Mesendoderm (in vitro differentiated cells): ENCODE results near the gene MESP2.

ENCODE experiments used
- DNase-seq: peaks from one replicate; pipeline ENCODE4 v3.0.0; 2013
- H2AK5ac ChIP-seq: 2 replicates; pipeline ENCODE4 v1.6.1; 2013; ENCODE audit warnings: low read length, inconsistent platforms
- H2BK120ac ChIP-seq: 2 replicates; pipeline ENCODE4 v1.6.1; 2013; ENCODE audit warnings: low read depth, mild to moderate bottlenecking, low read length, moderate library complexity, mixed read lengths
- H2BK15ac ChIP-seq: replicated peaks from 2 replicates; pipeline ENCODE4 v1.6.1; 2013; ENCODE audit warnings: low read depth, mild to moderate bottlenecking, moderate library complexity
- H2BK5ac ChIP-seq: 2 replicates; pipeline ENCODE4 v1.6.1; 2013; ENCODE audit warnings: low read length, inconsistent platforms
- H3K18ac ChIP-seq: 2 replicates; pipeline ENCODE4 v1.6.1; 2013; ENCODE audit warnings: mild to moderate bottlenecking, low read length, mixed read lengths
- H3K23ac ChIP-seq: one replicate; pipeline ENCODE4 v1.6.1; 2013; ENCODE audit warnings: low read length
- H3K27ac ChIP-seq: 2 replicates; pipeline ENCODE4 v1.5.1; 2013; ENCODE audit warnings: low read depth, mild to moderate bottlenecking, inconsistent platforms, low read length, moderate library complexity
- H3K27me3 ChIP-seq: 2 replicates; pipeline ENCODE4 v1.6.1; 2013; ENCODE audit warnings: low read length, control low read depth, mild to moderate bottlenecking, inconsistent platforms; ENCODE audit not compliant: insufficient read depth, poor library complexity
- H3K36me3 ChIP-seq: 2 replicates; pipeline ENCODE4 v1.6.1; 2013; ENCODE audit warnings: low read length, inconsistent platforms; ENCODE audit not compliant: control insufficient read depth, insufficient read depth
- H3K4ac ChIP-seq: one replicate; pipeline ENCODE4 v1.6.1; 2013; ENCODE audit warnings: low read depth, mild to moderate bottlenecking, low read length, moderate library complexity
- H3K4me1 ChIP-seq: 2 replicates; pipeline ENCODE4 v1.6.1; 2013; ENCODE audit warnings: low read depth, low read length, inconsistent platforms; ENCODE audit not compliant: control insufficient read depth
- H3K4me2 ChIP-seq: 2 replicates; pipeline ENCODE4 v1.6.1; 2013; ENCODE audit warnings: low read length
- H3K4me3 ChIP-seq: 2 replicates; pipeline ENCODE4 v1.5.1; 2013; ENCODE audit warnings: mild to moderate bottlenecking, low read length
- H3K56ac ChIP-seq: one replicate; pipeline ENCODE4 v1.6.1; 2013; ENCODE audit warnings: low read length
- H3K79me1 ChIP-seq: 2 replicates; pipeline ENCODE4 v1.6.1; 2013; ENCODE audit warnings: low read length, inconsistent platforms
- H3K79me2 ChIP-seq: 2 replicates; pipeline ENCODE4 v1.6.1; 2013; ENCODE audit warnings: mild to moderate bottlenecking, low read length; ENCODE audit not compliant: control insufficient read depth, insufficient read depth
- H3K9ac ChIP-seq: 2 replicates; pipeline ENCODE4 v1.6.1; 2013; ENCODE audit warnings: low read length, inconsistent platforms
- H4K5ac ChIP-seq: one replicate; pipeline ENCODE4 v1.6.1; 2013; ENCODE audit warnings: low read length
- H4K8ac ChIP-seq: one replicate; pipeline ENCODE4 v1.6.1; 2013; ENCODE audit warnings: low read depth, mild to moderate bottlenecking, control low read depth, low read length, moderate library complexity
- WGBS: extraction: QIAGEN DNeasy Blood & Tissue Kit; methylation state at CpG from one replicate; pipeline ENCODE4 v1.1.7; 2013; ENCODE audit warnings: low lambda C conversion rate, missing lambda C conversion rate; ENCODE audit not compliant: insufficient coverage; ENCODE audit errors: extremely low coverage; 5-methylcytosine and 5-hydroxymethylcytosine counted together

Gene MESP2

GRCh38 chr15:89747708-89748682 lies 28.1 kb upstream of the MESP2 start:
- Histone ChIP-seq H2BK15ac (no peak overlapping the region), H3K27me3 (peaks cover 8% of the 10 kb centered on the region), H3K79me1 (peaks cover 2% of the 10 kb centered on the region), H3K79me2 (peaks cover 13% of the 10 kb centered on the region), H2BK120ac (no peak overlapping the region), H2AK5ac (no peak overlapping the region), H3K4me3 (peak overlapping the region; percentile 39), H3K36me3 (no peaks in the 10 kb centered on the region), H4K8ac (no peak overlapping the region), H3K4me1 (peaks cover 11% of the 10 kb centered on the region), H3K4ac (no peak overlapping the region), H3K56ac (peak overlapping the region; percentile 95), H4K5ac (no peak overlapping the region), H3K23ac (no peak overlapping the region), H3K18ac (peak overlapping the region; percentile 85), H3K9ac (peak overlapping the region; percentile 88), H2BK5ac (peak overlapping the region; percentile 3), H3K4me2 (peak overlapping the region; percentile 49), H3K27ac (peak overlapping the region; percentile 25)
- no CpG with 5 or more reads among the region's 28 CpGs for WGBS
- peak; percentile 91 for DNase-seq

- H3K79me1 ChIP-seq = peaks cover 2% of the 10 kb centered on the region
- H3K56ac ChIP-seq = peak overlapping the region; percentile 95
- peaks cover 13% of the 10 kb centered on the region for H3K79me2 ChIP-seq
- peak overlapping the region; percentile 88 for H3K9ac ChIP-seq
- H2BK120ac ChIP-seq = no peak overlapping the region
- no peak overlapping the region for H3K23ac ChIP-seq
- H2BK15ac ChIP-seq = no peak overlapping the region
- no peak overlapping the region for H3K18ac ChIP-seq
- no peak overlapping the region for H4K5ac ChIP-seq
- peak overlapping the region; percentile 53 for H3K4me3 ChIP-seq
- H3K36me3 ChIP-seq = no peaks in the 10 kb centered on the region
- H3K27me3 ChIP-seq = peaks cover 8% of the 10 kb centered on the region
- DNase-seq = no peak
- peaks cover 11% of the 10 kb centered on the region for H3K4me1 ChIP-seq
- WGBS = no CpG with 5 or more reads among the region's 7 CpGs
- peak overlapping the region; percentile 75 for H2AK5ac ChIP-seq
- H2BK5ac ChIP-seq = no peak overlapping the region
- H3K4ac ChIP-seq = no peak overlapping the region
- no peak overlapping the region for H3K27ac ChIP-seq
- H4K8ac ChIP-seq = no peak overlapping the region
- H3K4me2 ChIP-seq = peak overlapping the region; percentile 49
Observed at GRCh38 chr15:89749054-89749453, 27.1 kb upstream of the MESP2 start.

GRCh38 chr15:89749526-89749925 lies 26.6 kb upstream of the MESP2 start:
- Histone ChIP-seq H3K4ac (no peak overlapping the region), H4K5ac (no peak overlapping the region), H3K23ac (peak overlapping the region; percentile 83), H3K36me3 (no peaks in the 10 kb centered on the region), H4K8ac (no peak overlapping the region), H2BK120ac (no peak overlapping the region), H3K9ac (peak overlapping the region; percentile 88), H3K79me2 (peaks cover 13% of the 10 kb centered on the region), H2AK5ac (no peak overlapping the region), H2BK5ac (no peak overlapping the region), H3K79me1 (peaks cover 2% of the 10 kb centered on the region), H3K4me2 (peak overlapping the region; percentile 77), H3K27ac (no peak overlapping the region), H3K18ac (no peak overlapping the region), H3K4me1 (peaks cover 11% of the 10 kb centered on the region), H3K56ac (peak overlapping the region; percentile 95), H3K27me3 (peaks cover 8% of the 10 kb centered on the region), H3K4me3 (peak overlapping the region; percentile 53), H2BK15ac (no peak overlapping the region)
- no CpG with 5 or more reads among the region's 4 CpGs for WGBS
- DNase-seq = no peak

DNA sequence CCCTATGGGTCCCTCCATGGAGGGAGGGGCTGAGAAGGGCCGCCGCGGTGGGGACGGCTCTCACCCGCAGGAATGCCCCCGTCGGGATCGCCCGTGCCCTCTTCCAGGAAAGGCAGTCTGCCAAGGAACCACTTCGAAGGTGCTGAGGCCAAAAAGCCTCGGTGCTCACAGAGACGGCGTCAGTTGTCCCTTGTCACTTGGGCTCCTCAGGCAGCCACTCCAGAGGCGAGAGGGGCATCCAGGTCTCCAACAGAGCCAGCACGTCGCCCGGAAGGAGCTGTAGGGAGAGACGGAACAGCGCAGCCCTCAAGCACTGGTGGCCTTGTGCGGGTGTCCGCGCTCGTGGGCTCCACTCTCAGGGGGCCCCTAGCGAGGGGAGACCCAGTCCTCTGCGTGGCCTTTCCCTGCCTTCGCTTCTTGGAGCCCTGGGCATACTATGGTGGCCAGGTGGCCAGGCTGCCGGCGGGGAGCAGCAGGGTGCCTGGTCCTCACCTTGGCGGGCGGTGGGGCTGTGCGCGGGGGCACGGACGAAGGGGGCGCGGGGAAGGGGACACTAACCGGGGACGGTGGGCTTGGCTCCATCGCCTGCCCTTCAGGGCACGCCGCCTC lies 26.1 kb upstream of the MESP2 start:
- H3K36me3 ChIP-seq = no peaks in the 10 kb centered on the region
- no peak overlapping the region for H4K5ac ChIP-seq
- H3K27me3 ChIP-seq = peaks cover 8% of the 10 kb centered on the region
- H4K8ac ChIP-seq = no peak overlapping the region
- H3K79me1 ChIP-seq = peaks cover 2% of the 10 kb centered on the region
- H3K79me2 ChIP-seq = peaks cover 13% of the 10 kb centered on the region
- peak overlapping the region; percentile 95 for H3K56ac ChIP-seq
- no peak overlapping the region for H3K4ac ChIP-seq
- H3K4me2 ChIP-seq = peak overlapping the region; percentile 77
- no peak overlapping the region for H3K27ac ChIP-seq
- H3K18ac ChIP-seq = peak overlapping the region; percentile 53
- H2BK120ac ChIP-seq = no peak overlapping the region
- no CpG with 5 or more reads among the region's 41 CpGs for WGBS
- no peak for DNase-seq
- peak overlapping the region; percentile 53 for H3K4me3 ChIP-seq
- peaks cover 11% of the 10 kb centered on the region for H3K4me1 ChIP-seq
- H2BK5ac ChIP-seq = peak overlapping the region; percentile 38
- H3K23ac ChIP-seq = peak overlapping the region; percentile 83
- no peak overlapping the region for H2AK5ac ChIP-seq
- no peak overlapping the region for H2BK15ac ChIP-seq
- peak overlapping the region; percentile 88 for H3K9ac ChIP-seq

- Histone ChIP-seq H2BK15ac (no peak within 1 kb of the TSS), H2BK5ac (peak within 1 kb of the TSS; percentile 38), H3K27me3 (peaks cover 8% of the 10 kb centered on the region), H3K36me3 (no peaks in the 10 kb centered on the region), H3K4me1 (peaks cover 11% of the 10 kb centered on the region), H3K4me2 (peak within 1 kb of the TSS; percentile 77), H4K8ac (no peak within 1 kb of the TSS), H4K5ac (no peak within 1 kb of the TSS), H2AK5ac (peak within 1 kb of the TSS; percentile 3), H3K79me2 (peaks cover 13% of the 10 kb centered on the region), H2BK120ac (no peak within 1 kb of the TSS), H3K18ac (peak within 1 kb of the TSS; percentile 53), H3K4me3 (peak within 1 kb of the TSS; percentile 53), H3K79me1 (peaks cover 2% of the 10 kb centered on the region), H3K4ac (peak within 1 kb of the TSS; percentile 24), H3K23ac (peak within 1 kb of the TSS; percentile 83), H3K56ac (peak within 1 kb of the TSS; percentile 95), H3K27ac (no peak within 1 kb of the TSS), H3K9ac (peak within 1 kb of the TSS; percentile 88)
- DNase-seq = peak; percentile 95
- no CpG with 5 or more reads among the region's 114 CpGs for WGBS
Observed at GRCh38 chr15:89750560-89751542, 25.3 kb upstream of the MESP2 start, which contains the start of gene MESP1. Gene MESP1, minus strand, starts transcription at chr15:89751249. Its CDS starts 18 bp downstream, at chr15:89751231.
